Sigmoid colon (tissue), 7 donors: ENCODE measurements around the gene PPP1R13L. TPM values are rescaled to one million over a fixed set of nuclear protein-coding genes. Genes with fewer than 3 reads are reported as not detected.

Source experiments
- DNase-seq: peaks from one replicate; pipeline ENCODE4 v3.0.0-alpha.2; 2019
- H3K27ac ChIP-seq, 4 donors: fragments of 200-600 bp; sonication (generic); one replicate each; pipeline ENCODE4 v1.5.1; 2016 to 2019; ENCODE audit warnings: mild to moderate bottlenecking in 1 of 4
- H3K27me3 ChIP-seq, 3 donors: fragments of 200-600 bp; sonication (generic); one replicate each; pipeline ENCODE4 v1.5.1; 2019; ENCODE audit warnings: mild to moderate bottlenecking in 1 of 3
- H3K36me3 ChIP-seq, 4 donors: fragments of 200-600 bp; sonication (generic); one replicate each; pipeline ENCODE4 v1.5.1; 2016 to 2019
- H3K4me1 ChIP-seq, 4 donors: fragments of 200-600 bp; sonication (generic); one replicate each; pipeline ENCODE4 v1.5.1; 2017 to 2019
- H3K4me3 ChIP-seq, 4 donors: fragments of 200-600 bp; sonication (generic); one replicate each; pipeline ENCODE4 v1.5.1; 2017 to 2019; ENCODE audit warnings: mild to moderate bottlenecking in 2 of 4, moderate library complexity in 1 of 4
- H3K9me3 ChIP-seq, 4 donors: fragments of 200-600 bp in 3 of 4; sonication (generic) in 3 of 4; one replicate each; pipeline versions ENCODE4 v1.5.1 to v1.6.1; 2013 to 2019
- EP300 ChIP-seq, 4 donors: sonication (generic); formaldehyde crosslinking; IDR thresholded peaks; one replicate each; pipeline ENCODE4 v1.6.1; 2017; ENCODE audit warnings: antibody characterized with exemption in 4 of 4
- POLR2A ChIP-seq, 2 donors: fragments of 450-650 bp; IDR thresholded peaks; one replicate each; pipeline ENCODE4 v1.6.1; 2016; ENCODE audit warnings: antibody characterized with exemption in 2 of 2, mild to moderate bottlenecking in 2 of 2, moderate library complexity in 2 of 2
- POLR2AphosphoS5 ChIP-seq, 4 donors: sonication (generic); formaldehyde crosslinking; IDR thresholded peaks; one replicate each; pipeline ENCODE4 v1.6.1; 2017; ENCODE audit warnings: antibody characterized with exemption in 4 of 4
- WGBS, 2 donors: extraction: QIAGEN DNeasy Blood & Tissue Kit; methylation state at CpG; one replicate each; pipeline ENCODE4 v1.1.7; 2013; 5-methylcytosine and 5-hydroxymethylcytosine counted together
- intact Hi-C: fragments of 100-400 bp; cut with DNase I; formaldehyde crosslinking; loops from one replicate; pipeline ENCODE4 v1.15.1; 2023
- polyA plus RNA-seq, 3 donors: library from polyadenylated mRNA; stranded (reverse); fragments of 200-250 nt; gene quantifications; one replicate each; pipeline ENCODE4 v1.2.3, GENCODE V29; 2013
- total RNA-seq, 4 donors: library from RNA; depleted of rRNA; stranded (reverse); fragments of >200 nt; gene quantifications; one replicate each; pipeline ENCODE4 v1.1.0, GENCODE V29; 2016
- TF ChIP-seq, protein P1 (sequence below), 4 experiments: fragments of 450-650 bp in 3 of 4; fragments of 200-600 bp in 1 of 4; IDR thresholded peaks; one replicate each; pipeline ENCODE4 v1.5.1; 2016 to 2019; ENCODE audit warnings: antibody characterized with exemption in 4 of 4, mild to moderate bottlenecking in 3 of 4, moderate library complexity in 2 of 4
- donor health status: healthy with polysubstance abuse.
- donor health status: Bipolar disorder and iron deficiency.
- donor health status: healthy.

The PPP1R13L gene
- total and polyA plus RNA-seq, 7 donors, result 5.8 to 34.0 (median 9.4) TPM

DNA sequence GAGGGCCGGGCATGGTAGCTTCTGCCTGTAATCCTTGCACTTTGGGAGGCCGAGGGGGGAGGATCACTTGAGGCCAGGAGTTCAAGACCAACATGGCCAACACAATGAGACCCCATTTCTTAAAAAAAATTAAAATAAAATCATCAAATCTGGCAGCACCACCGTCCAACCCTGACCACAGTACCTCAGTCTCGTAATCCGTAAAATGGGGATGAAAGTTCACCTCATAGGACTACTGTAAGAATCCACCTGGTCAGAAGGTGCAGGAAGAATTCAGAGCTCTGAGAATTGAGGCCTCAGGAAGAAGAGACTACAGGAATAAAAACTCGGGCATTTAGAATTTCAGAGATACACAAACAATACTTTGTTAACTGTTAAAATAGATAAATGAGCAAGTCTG, 3.1 kb downstream of the PPP1R13L start:
- 84 to 93% methylated on average over 6 of the region's 6 CpGs for whole genome bisulfite sequencing, 2 donors
- no peak for DNase-seq
- intact Hi-C loops, result no loop called here
- H3K36me3 ChIP-seq, result no peaks in the 10 kb centered on the region
- H3K4me1 ChIP-seq, result peaks cover 1 to 39% (median 31%) of the 10 kb centered on the region in 4 donors
- peaks cover 6 to 20% (median 9%) of the 10 kb centered on the region in 3 donors for H3K27me3 ChIP-seq
- TF ChIP-seq POLR2AphosphoS5 (IDR thresholded peaks at IDR 0.05) (no peak), EP300 (IDR thresholded peaks at IDR 0.05) (no peak), POLR2A (IDR thresholded peaks at IDR 0.05) (no peak)
- TF ChIP-seq, protein P1, sequence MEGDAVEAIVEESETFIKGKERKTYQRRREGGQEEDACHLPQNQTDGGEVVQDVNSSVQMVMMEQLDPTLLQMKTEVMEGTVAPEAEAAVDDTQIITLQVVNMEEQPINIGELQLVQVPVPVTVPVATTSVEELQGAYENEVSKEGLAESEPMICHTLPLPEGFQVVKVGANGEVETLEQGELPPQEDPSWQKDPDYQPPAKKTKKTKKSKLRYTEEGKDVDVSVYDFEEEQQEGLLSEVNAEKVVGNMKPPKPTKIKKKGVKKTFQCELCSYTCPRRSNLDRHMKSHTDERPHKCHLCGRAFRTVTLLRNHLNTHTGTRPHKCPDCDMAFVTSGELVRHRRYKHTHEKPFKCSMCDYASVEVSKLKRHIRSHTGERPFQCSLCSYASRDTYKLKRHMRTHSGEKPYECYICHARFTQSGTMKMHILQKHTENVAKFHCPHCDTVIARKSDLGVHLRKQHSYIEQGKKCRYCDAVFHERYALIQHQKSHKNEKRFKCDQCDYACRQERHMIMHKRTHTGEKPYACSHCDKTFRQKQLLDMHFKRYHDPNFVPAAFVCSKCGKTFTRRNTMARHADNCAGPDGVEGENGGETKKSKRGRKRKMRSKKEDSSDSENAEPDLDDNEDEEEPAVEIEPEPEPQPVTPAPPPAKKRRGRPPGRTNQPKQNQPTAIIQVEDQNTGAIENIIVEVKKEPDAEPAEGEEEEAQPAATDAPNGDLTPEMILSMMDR (IDR thresholded peaks at IDR 0.05), result no peak
- H3K9me3 ChIP-seq, result no peaks in the 10 kb centered on the region
- no peak overlapping the region for H3K4me3 ChIP-seq
- H3K27ac ChIP-seq, result no peak overlapping the region

DNA sequence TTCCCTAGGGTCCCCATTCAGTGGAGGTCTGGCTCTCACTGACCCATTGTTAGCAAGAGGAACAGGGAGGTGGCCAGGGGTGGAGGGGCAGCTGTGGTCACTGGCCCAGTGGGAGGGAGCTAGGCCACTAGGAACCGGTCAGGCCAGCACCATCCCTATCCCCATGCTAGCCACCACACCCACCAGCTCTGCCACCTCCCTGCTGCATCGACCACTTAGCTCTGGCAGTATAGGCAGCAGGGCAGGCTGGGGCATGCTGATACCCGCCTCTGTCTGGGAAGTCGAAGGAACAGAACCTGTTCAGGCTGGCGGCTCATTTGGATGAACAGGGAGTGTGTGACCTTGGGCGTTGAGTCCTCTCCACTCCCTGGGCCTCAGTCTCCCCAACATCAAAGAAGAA, 4.7 kb downstream of the PPP1R13L start:
- no peak overlapping the region for H3K4me3 ChIP-seq
- no peak for TF ChIP-seq EP300 (IDR thresholded peaks at IDR 0.05)
- TF ChIP-seq POLR2AphosphoS5 (IDR thresholded peaks at IDR 0.05), result no peak
- no peak for TF ChIP-seq POLR2A (IDR thresholded peaks at IDR 0.05)
- TF ChIP-seq, protein P1 (IDR thresholded peaks at IDR 0.05), result no peak
- no peaks in the 10 kb centered on the region for H3K9me3 ChIP-seq
- no peaks in the 10 kb centered on the region for H3K36me3 ChIP-seq
- DNase-seq, result no peak
- intact Hi-C loops, result no loop called here
- WGBS, 2 donors, result 90 to 93% methylated on average over 6 of the region's 6 CpGs
- peaks cover 6 to 24% (median 9%) of the 10 kb centered on the region in 3 donors for H3K27me3 ChIP-seq
- no peak overlapping the region for H3K27ac ChIP-seq
- H3K4me1 ChIP-seq, result peaks cover 0 to 36% (median 27%) of the 10 kb centered on the region in 4 donors

DNA sequence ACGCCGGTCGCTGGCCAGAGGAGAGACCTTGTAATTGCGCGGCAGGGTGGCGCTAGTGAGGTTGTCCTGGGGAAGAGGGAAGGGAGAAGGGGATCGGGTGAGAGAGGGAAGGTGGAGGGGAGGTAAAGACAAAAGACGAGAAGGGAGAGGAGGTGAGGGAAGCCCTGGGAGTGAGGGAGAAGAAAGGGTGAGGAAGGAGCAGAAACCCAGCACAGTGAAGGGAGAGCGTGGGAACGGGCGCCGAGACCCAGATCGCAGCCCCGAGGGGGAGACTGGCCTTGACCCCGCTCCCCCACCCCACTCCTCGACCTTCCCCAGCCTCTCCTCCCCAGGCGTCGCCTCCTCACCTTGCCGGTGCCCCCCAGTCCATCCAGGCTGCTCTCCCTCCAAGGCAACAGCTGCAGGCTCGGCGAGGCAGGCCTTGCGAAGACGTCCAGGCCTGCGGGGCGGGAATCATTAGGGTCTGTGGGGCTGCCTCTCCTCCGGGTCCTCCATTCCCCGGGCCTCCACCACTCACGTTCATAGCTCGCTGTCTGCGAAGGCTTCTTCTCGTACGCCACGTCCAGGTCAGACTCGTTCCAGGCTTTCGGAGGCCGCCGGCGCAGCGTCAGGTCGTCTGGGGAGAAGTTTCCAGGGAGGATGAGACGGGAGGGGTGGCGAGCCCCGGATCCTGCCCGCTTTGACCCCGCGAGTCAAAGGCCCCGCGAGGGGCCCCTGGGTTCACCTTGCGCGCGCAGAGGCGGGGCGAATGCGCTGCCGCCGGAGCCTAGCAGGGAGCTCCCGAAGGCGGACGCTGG, 8.8 kb downstream of the PPP1R13L start:
- H3K9me3 ChIP-seq, result no peaks in the 10 kb centered on the region
- TF ChIP-seq POLR2AphosphoS5 (IDR thresholded peaks at IDR 0.05) (no peak), EP300 (IDR thresholded peaks at IDR 0.05) (no peak)
- TF ChIP-seq, protein P1 (IDR thresholded peaks at IDR 0.05), result no peak
- no peak overlapping the region for H3K27ac ChIP-seq
- H3K27me3 ChIP-seq, result peaks cover 0 to 7% (median 0%) of the 10 kb centered on the region in 3 donors
- no peak for DNase-seq
- WGBS, 2 donors, result 52 to 88% methylated on average over 59 of the region's 59 CpGs
- H3K36me3 ChIP-seq, result no peaks in the 10 kb centered on the region
- H3K4me3 ChIP-seq, result no peak overlapping the region
- H3K4me1 ChIP-seq, result peaks cover 0 to 13% (median 12%) of the 10 kb centered on the region in 4 donors
- intact Hi-C loops, result no loop called here

DNA sequence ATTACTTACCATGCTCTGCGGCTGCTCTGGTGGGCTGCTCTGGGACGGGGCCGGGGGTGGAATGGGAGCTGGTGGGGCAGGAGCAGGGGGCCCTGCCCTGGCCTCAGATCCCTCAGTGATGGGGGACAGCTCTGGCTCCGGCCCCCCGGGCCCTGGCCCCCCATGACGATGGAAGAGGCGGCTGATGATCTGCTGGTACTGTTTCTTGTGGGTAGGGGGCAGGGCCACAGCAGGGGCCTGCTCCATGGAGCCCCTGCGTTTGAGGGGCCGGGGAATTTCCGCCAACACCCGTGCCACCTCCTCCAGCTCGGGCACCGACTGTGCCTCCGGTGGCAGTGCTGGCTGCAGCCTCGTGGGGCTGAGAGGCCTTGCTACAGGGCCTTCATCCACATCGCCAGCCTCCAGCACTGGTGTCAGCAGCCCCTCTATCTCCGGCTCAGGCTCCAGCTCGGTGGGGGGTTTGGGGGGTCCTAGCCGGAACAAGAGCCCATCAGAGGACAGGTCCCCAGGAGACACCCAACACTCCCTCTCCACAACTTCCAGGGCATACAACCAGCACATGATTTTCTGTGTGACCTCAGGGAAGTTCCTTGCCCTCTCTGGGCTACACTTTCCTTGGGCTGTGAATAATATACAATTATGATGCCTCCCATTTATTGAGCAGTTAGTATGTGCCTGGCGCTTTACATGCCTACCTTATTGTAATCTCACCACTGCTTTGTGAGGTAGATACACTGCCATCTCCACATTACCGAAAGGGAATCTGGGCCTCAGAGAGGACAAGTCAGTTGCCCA, 12.8 kb downstream of the PPP1R13L start:
- Histone ChIP-seq H3K27ac (no peak overlapping the region), H3K36me3 (no peaks in the 10 kb centered on the region), H3K27me3 (peaks cover 0 to 14% (median under 1%) of the 10 kb centered on the region in 3 donors), H3K4me3 (no peak overlapping the region), H3K9me3 (no peaks in the 10 kb centered on the region), H3K4me1 (no peaks in the 10 kb centered on the region)
- no peak for DNase-seq
- intact Hi-C loops, result no loop called here
- WGBS, 2 donors, result 94 to 95% methylated on average over 21 of the region's 21 CpGs
- TF ChIP-seq POLR2A (IDR thresholded peaks at IDR 0.05) (no peak), EP300 (IDR thresholded peaks at IDR 0.05) (no peak), POLR2AphosphoS5 (IDR thresholded peaks at IDR 0.05) (no peak)
- TF ChIP-seq, protein P1 (IDR thresholded peaks at IDR 0.05), result no peak
